ENCODE results near the gene CCNYL1. TPM values are rescaled to one million over a fixed set of nuclear protein-coding genes. Genes with fewer than 3 reads are reported as not detected.

The CCNYL1 gene
- total RNA-seq, 4 donors from 2014 or later: 30.0 to 99.5 (median 31.7) TPM

GRCh38 chr2:207673431-207673830 is 38.0 kb upstream of the CCNYL1 start:
- intact Hi-C loops (cut with DNase I; ENCODE audit: low total_unique reads): no loop called here
- no peaks in the 10 kb centered on the region for H3K9me3 ChIP-seq
- H3K27me3 ChIP-seq: no peaks in the 10 kb centered on the region
- H3K4me1 ChIP-seq: no peaks in the 10 kb centered on the region
- H3K27ac ChIP-seq: no peak overlapping the region
- TF ChIP-seq POLR2A (IDR thresholded peaks at IDR 0.05): no peak
- TF ChIP-seq EP300 (IDR thresholded peaks at IDR 0.05; ENCODE audit: low read depth): no peak
- TF ChIP-seq CTCF (IDR thresholded peaks at IDR 0.05): no peak
- no peak for TF ChIP-seq POLR2AphosphoS5 (IDR thresholded peaks at IDR 0.05)
- H3K36me3 ChIP-seq: no peaks in the 10 kb centered on the region
- WGBS, 2 donors (ENCODE audit: low coverage in 1 of 2): 45 to 100% methylated on average over 1 to 2 of the region's 2 CpGs
- in situ Hi-C loops (cut with MboI; ENCODE audit: low pct_ligation_motif_present in 1 of 4, low pct_unique_long_range_greater_than_20kb in 1 of 4, low sequenced_read_pairs in 3 of 4): no loop called here
- no peak overlapping the region for H3K4me3 ChIP-seq
- no peak for DNase-seq

- Histone ChIP-seq H3K4me1 (no peaks in the 10 kb centered on the region), H3K27ac (no peak overlapping the region), H3K36me3 (no peaks in the 10 kb centered on the region), H3K4me3 (no peak overlapping the region), H3K27me3 (no peaks in the 10 kb centered on the region), H3K9me3 (no peaks in the 10 kb centered on the region)
- TF ChIP-seq EP300 (IDR thresholded peaks at IDR 0.05; ENCODE audit: low read depth): no peak
- TF ChIP-seq POLR2A (IDR thresholded peaks at IDR 0.05): no peak
- no peak for TF ChIP-seq POLR2AphosphoS5 (IDR thresholded peaks at IDR 0.05)
- no peak for TF ChIP-seq CTCF (IDR thresholded peaks at IDR 0.05)
- intact Hi-C loops (cut with DNase I; ENCODE audit: low total_unique reads): no loop called here
- in situ Hi-C loops (cut with MboI; ENCODE audit: low pct_ligation_motif_present in 1 of 4, low pct_unique_long_range_greater_than_20kb in 1 of 4, low sequenced_read_pairs in 3 of 4): no loop called here
- no peak for DNase-seq
Observed at GRCh38 chr2:207674266-207674774, 37.1 kb upstream of the CCNYL1 start.

GRCh38 chr2:207674826-207675225 is 36.6 kb upstream of the CCNYL1 start:
- no peak overlapping the region for H3K4me3 ChIP-seq
- no peaks in the 10 kb centered on the region for H3K36me3 ChIP-seq
- no peaks in the 10 kb centered on the region for H3K4me1 ChIP-seq
- DNase-seq: no peak
- H3K27me3 ChIP-seq: no peaks in the 10 kb centered on the region
- no peaks in the 10 kb centered on the region for H3K9me3 ChIP-seq
- in situ Hi-C loops (cut with MboI; ENCODE audit: low pct_ligation_motif_present in 1 of 4, low pct_unique_long_range_greater_than_20kb in 1 of 4, low sequenced_read_pairs in 3 of 4): no loop called here
- intact Hi-C loops (cut with DNase I; ENCODE audit: low total_unique reads): no loop called here
- H3K27ac ChIP-seq: no peak overlapping the region
- no peak for TF ChIP-seq POLR2A (IDR thresholded peaks at IDR 0.05)
- no peak for TF ChIP-seq CTCF (IDR thresholded peaks at IDR 0.05)
- TF ChIP-seq EP300 (IDR thresholded peaks at IDR 0.05; ENCODE audit: low read depth): no peak
- no peak for TF ChIP-seq POLR2AphosphoS5 (IDR thresholded peaks at IDR 0.05)
- 61 to 66% methylated on average over 2 of the region's 2 CpGs for WGBS, 2 donors (ENCODE audit: low coverage in 1 of 2)

GRCh38 chr2:207676827-207677354 is 34.5 kb upstream of the CCNYL1 start:
- Histone ChIP-seq H3K27me3 (peaks cover 4% of the 10 kb centered on the region), H3K4me1 (no peaks in the 10 kb centered on the region), H3K27ac (no peak overlapping the region), H3K4me3 (no peak overlapping the region), H3K36me3 (no peaks in the 10 kb centered on the region), H3K9me3 (no peaks in the 10 kb centered on the region)
- 43 to 50% methylated on average over 5 of the region's 5 CpGs for WGBS, 2 donors (ENCODE audit: low coverage in 1 of 2)
- TF ChIP-seq POLR2A (IDR thresholded peaks at IDR 0.05): no peak
- TF ChIP-seq CTCF (IDR thresholded peaks at IDR 0.05): no peak
- TF ChIP-seq POLR2AphosphoS5 (IDR thresholded peaks at IDR 0.05): no peak
- no peak for TF ChIP-seq EP300 (IDR thresholded peaks at IDR 0.05; ENCODE audit: low read depth)
- in situ Hi-C loops (cut with MboI; ENCODE audit: low pct_ligation_motif_present in 1 of 4, low pct_unique_long_range_greater_than_20kb in 1 of 4, low sequenced_read_pairs in 3 of 4) (no loop called here), intact Hi-C loops (cut with DNase I; ENCODE audit: low total_unique reads) (no loop called here)
- no peak for DNase-seq

Measured in transverse colon (tissue), 4 donors.